ENCODE data around the gene ACOX2. TPM values are rescaled to one million over a fixed set of nuclear protein-coding genes. Genes with fewer than 3 reads are reported as not detected.

The ACOX2 gene
- total RNA-seq, 4 donors from 2014 or later, result 17.3 to 43.3 (median 23.6) TPM

- Histone ChIP-seq H3K4me1 (no peaks in the 10 kb centered on the region), H3K9me3 (peaks cover 0 to 3% (median 0%) of the 10 kb centered on the region in 3 donors), H3K27me3 (no peaks in the 10 kb centered on the region), H3K36me3 (no peaks in the 10 kb centered on the region), H3K4me3 (no peak overlapping the region), H3K27ac (no peak overlapping the region)
- 96 to 100% methylated on average over 1 to 2 of the region's 2 CpGs for WGBS, 2 donors (ENCODE audit: low coverage in 1 of 2)
- TF ChIP-seq CTCF (IDR thresholded peaks at IDR 0.05) (no peak), POLR2A (IDR thresholded peaks at IDR 0.05) (no peak), EP300 (IDR thresholded peaks at IDR 0.05) (no peak), POLR2AphosphoS5 (IDR thresholded peaks at IDR 0.05) (no peak)
- no peak for ATAC-seq
Measured at GRCh38 chr3:58480309-58480708, 56.7 kb downstream of the ACOX2 start.

- no peaks in the 10 kb centered on the region for H3K4me1 ChIP-seq
- ATAC-seq, result no peak
- 92 to 100% methylated on average over 1 to 2 of the region's 2 CpGs for whole genome bisulfite sequencing, 2 donors (ENCODE audit: low coverage in 1 of 2)
- H3K36me3 ChIP-seq, result no peaks in the 10 kb centered on the region
- H3K27ac ChIP-seq, result no peak overlapping the region
- no peaks in the 10 kb centered on the region for H3K27me3 ChIP-seq
- TF ChIP-seq POLR2AphosphoS5 (IDR thresholded peaks at IDR 0.05) (no peak), CTCF (IDR thresholded peaks at IDR 0.05) (no peak), POLR2A (IDR thresholded peaks at IDR 0.05) (no peak), EP300 (IDR thresholded peaks at IDR 0.05) (no peak)
- H3K4me3 ChIP-seq, result no peak overlapping the region
- H3K9me3 ChIP-seq, result peaks cover 0 to 3% (median 0%) of the 10 kb centered on the region in 3 donors
Measured at GRCh38 chr3:58478781-58479180, 58.2 kb downstream of the ACOX2 start.

- Histone ChIP-seq H3K4me3 (no peak overlapping the region), H3K27me3 (no peaks in the 10 kb centered on the region), H3K4me1 (peaks cover 0 to 13% (median 0%) of the 10 kb centered on the region in 3 donors), H3K9me3 (no peaks in the 10 kb centered on the region), H3K27ac (no peak overlapping the region), H3K36me3 (no peaks in the 10 kb centered on the region)
- TF ChIP-seq POLR2A (IDR thresholded peaks at IDR 0.05) (no peak), POLR2AphosphoS5 (IDR thresholded peaks at IDR 0.05) (no peak), CTCF (IDR thresholded peaks at IDR 0.05) (no peak), EP300 (IDR thresholded peaks at IDR 0.05) (no peak)
- no peak for ATAC-seq
- 60 to 63% methylated on average over 3 of the region's 3 CpGs for WGBS, 2 donors (ENCODE audit: low coverage in 1 of 2)
Measured at GRCh38 chr3:58474967-58475578, 61.9 kb downstream of the ACOX2 start.

GRCh38 chr3:58474348-58474911, 62.6 kb downstream of the ACOX2 start:
- Histone ChIP-seq H3K36me3 (no peaks in the 10 kb centered on the region), H3K27ac (no peak overlapping the region), H3K4me1 (peaks cover 0 to 13% (median 0%) of the 10 kb centered on the region in 3 donors), H3K4me3 (no peak overlapping the region), H3K9me3 (no peaks in the 10 kb centered on the region), H3K27me3 (no peaks in the 10 kb centered on the region)
- no peak for TF ChIP-seq POLR2AphosphoS5 (IDR thresholded peaks at IDR 0.05)
- no peak for TF ChIP-seq CTCF (IDR thresholded peaks at IDR 0.05)
- TF ChIP-seq POLR2A (IDR thresholded peaks at IDR 0.05), result no peak
- TF ChIP-seq EP300 (IDR thresholded peaks at IDR 0.05), result no peak
- ATAC-seq, result no peak
- 88% methylated on average over 1 of the region's 1 CpG; no CpG with 5 or more reads in 1 of the 2 donors for WGBS, 2 donors (ENCODE audit: low coverage in 1 of 2)

GRCh38 chr3:58473275-58473674, 63.7 kb downstream of the ACOX2 start:
- no peaks in the 10 kb centered on the region for H3K9me3 ChIP-seq
- no peaks in the 10 kb centered on the region for H3K36me3 ChIP-seq
- H3K4me3 ChIP-seq, result no peak overlapping the region
- no peak for ATAC-seq
- no peak overlapping the region for H3K27ac ChIP-seq
- TF ChIP-seq POLR2A (IDR thresholded peaks at IDR 0.05), result no peak
- no peak for TF ChIP-seq POLR2AphosphoS5 (IDR thresholded peaks at IDR 0.05)
- TF ChIP-seq CTCF (IDR thresholded peaks at IDR 0.05), result no peak
- TF ChIP-seq EP300 (IDR thresholded peaks at IDR 0.05), result no peak
- 93 to 100% methylated on average over 1 of the region's 1 CpG for WGBS, 2 donors (ENCODE audit: low coverage in 1 of 2)
- H3K27me3 ChIP-seq, result no peaks in the 10 kb centered on the region
- H3K4me1 ChIP-seq, result peaks cover 0 to 13% (median 0%) of the 10 kb centered on the region in 3 donors

Data from gastroesophageal sphincter (tissue), 4 donors.